ENCODE results near the gene PRDX3. TPM values are rescaled to one million over a fixed set of nuclear protein-coding genes. Genes with fewer than 3 reads are reported as not detected.

Gene PRDX3
- total and polyA plus RNA-seq, 2 of the 4 experiments (the other 2 are of a cell fraction) = 169 to 187 TPM

- CTCF ChIA-PET = interaction anchor here (0.6 kb wide), 1 partner anchor 150 kb away, joined by 3 read pairs; no protein-coding TSS in a partner anchor
- in situ Hi-C loops (cut with MboI; ENCODE audit: low sequenced_read_pairs) (no loop called here), intact Hi-C loops (cut with micrococcal nuclease) (no loop called here)
These were observed 36.8 kb upstream of the PRDX3 start for GRCh38 chr10:119215371-119215770.

More at GRCh38 chr10:119215371-119215770, 36.8 kb upstream of the PRDX3 start:
- H3K36me3 ChIP-seq (ENCODE audit: control insufficient read depth, insufficient read depth, low read length) = peaks cover 22% of the 10 kb centered on the region
- H2BK120ac ChIP-seq (ENCODE audit: low read depth, low read length) = no peak overlapping the region
- no peak overlapping the region for H2BK15ac ChIP-seq (ENCODE audit: low read depth, low read length)
- H3K79me1 ChIP-seq (ENCODE audit: low read depth in 1 of 2, low read length in 2 of 2) = peaks cover 41 to 81% of the 10 kb centered on the region in 2 experiments
- H3K27me3 ChIP-seq (ENCODE audit: control insufficient read depth, insufficient read depth, low read length) = no peaks in the 10 kb centered on the region
- dilution Hi-C loops (cut with HindIII; ENCODE audit: low sequenced_read_pairs, unreplicated experiment) = no loop called here
- no peak overlapping the region for H2AFZ ChIP-seq (replicated peaks; ENCODE audit: low read length, poor library complexity)
- H3K9ac ChIP-seq (ENCODE audit: low read depth, low read length) = no peak overlapping the region
- H3K9me3 ChIP-seq (ENCODE audit: control insufficient read depth, insufficient read depth, low read length) = no peaks in the 10 kb centered on the region
- H4K5ac ChIP-seq (ENCODE audit: low read depth, low read length) = no peak overlapping the region
- H4K91ac ChIP-seq (ENCODE audit: insufficient read depth, low read depth, low read length) = no peak overlapping the region
- no peak overlapping the region for H2AK5ac ChIP-seq (ENCODE audit: low read depth, low read length)
- H3K56ac ChIP-seq (ENCODE audit: extremely low read depth, insufficient read depth, low read length) = no peak overlapping the region
- DNase-seq (no peak), ATAC-seq (ENCODE audit: low read depth) (no peak)
- peaks cover 32% of the 10 kb centered on the region for H3K9me1 ChIP-seq (ENCODE audit: insufficient read depth, low read length)
- no peak overlapping the region for H3K23ac ChIP-seq (ENCODE audit: low read depth, low read length)
- no peak overlapping the region for H3K4me3 ChIP-seq (ENCODE audit: insufficient read depth, low read depth, low read length)
- H2BK20ac ChIP-seq (ENCODE audit: low read depth, low read length) = no peak overlapping the region
- no peak overlapping the region for H3K4me2 ChIP-seq (ENCODE audit: low read depth, low read length)
- TF ChIP-seq USF2 (IDR thresholded peaks at IDR 0.05; ENCODE audit: low read depth, low read length) (no peak), ELK1 (IDR thresholded peaks at IDR 0.05; ENCODE audit: borderline replicate concordance, low read depth, low read length) (no peak), RFX5 (IDR thresholded peaks at IDR 0.05; ENCODE audit: low read depth, low read length) (no peak), MXI1 (IDR thresholded peaks at IDR 0.05; ENCODE audit: borderline replicate concordance, low read depth, low read length) (no peak), MAFK (IDR thresholded peaks at IDR 0.05; ENCODE audit: low read depth, low read length) (no peak), RAD21 (IDR thresholded peaks at IDR 0.05; ENCODE audit: low read length) (no peak), BHLHE40 (IDR thresholded peaks at IDR 0.05; ENCODE audit: low read depth, low read length) (no peak), CEBPB (IDR thresholded peaks at IDR 0.05; ENCODE audit: low read depth, low read length) (no peak), SMC3 (IDR thresholded peaks at IDR 0.05; ENCODE audit: low read depth, low read length) (no peak), FOS (IDR thresholded peaks at IDR 0.05; ENCODE audit: low read depth, low read length) (no peak), CTCF (conservative IDR thresholded peaks at IDR 0.05; ENCODE audit: low read depth, low read length) (no peak), RCOR1 (IDR thresholded peaks at IDR 0.05; ENCODE audit: insufficient replicate concordance, low read length) (no peak), CHD1 (IDR thresholded peaks at IDR 0.05; ENCODE audit: low read depth, low read length) (no peak), POLR2A (IDR thresholded peaks at IDR 0.05; ENCODE audit: low read depth, low read length) (no peak; the same call in 1 of the 2 replicates), NFE2L2 (IDR thresholded peaks at IDR 0.05; ENCODE audit: low read depth, low read length) (no peak), MAZ (IDR thresholded peaks at IDR 0.05; ENCODE audit: borderline replicate concordance, low read depth, low read length) (no peak)
- no peak overlapping the region for H2BK5ac ChIP-seq (ENCODE audit: low read depth, low read length, poor library complexity, severe bottlenecking)
- POLR2A ChIA-PET (ENCODE audit: unreplicated experiment) = no interaction called here
- peaks cover 60% of the 10 kb centered on the region for H4K20me1 ChIP-seq (ENCODE audit: insufficient read depth, low read length)
- no peak overlapping the region for H2AK9ac ChIP-seq (replicated peaks; ENCODE audit: low read depth, low read length, poor library complexity)
- no peak overlapping the region for H3K18ac ChIP-seq (ENCODE audit: low read depth, low read length)
- H3K4ac ChIP-seq (ENCODE audit: low read depth, low read length) = no peak overlapping the region
- no peak overlapping the region for H3K14ac ChIP-seq (replicated peaks; ENCODE audit: low read depth, low read length)
- no peak overlapping the region for H4K8ac ChIP-seq (ENCODE audit: low read depth in 2 of 2, low read length in 2 of 2)
- peaks cover 32% of the 10 kb centered on the region for H3K4me1 ChIP-seq (ENCODE audit: control insufficient read depth, insufficient read depth, low read length)
- no peak overlapping the region for H3K27ac ChIP-seq (ENCODE audit: insufficient read depth, low read length)
- 100% methylated on average over 1 of the region's 2 CpGs; no CpG with 5 or more reads in 1 of the 2 experiments for WGBS, 2 experiments (ENCODE audit: extremely low coverage in 2 of 2, insufficient read length in 1 of 2)
- BruUV-seq (replicated peaks) = no TSS peak
